ENCODE measurements around the gene GPX5.
"Not testable (repeated sequence)": the region's sequence is repeated elsewhere in the genome, so short reads cannot be mapped to it uniquely, and the experiment has no call there.

GPX5 gene

DNA sequence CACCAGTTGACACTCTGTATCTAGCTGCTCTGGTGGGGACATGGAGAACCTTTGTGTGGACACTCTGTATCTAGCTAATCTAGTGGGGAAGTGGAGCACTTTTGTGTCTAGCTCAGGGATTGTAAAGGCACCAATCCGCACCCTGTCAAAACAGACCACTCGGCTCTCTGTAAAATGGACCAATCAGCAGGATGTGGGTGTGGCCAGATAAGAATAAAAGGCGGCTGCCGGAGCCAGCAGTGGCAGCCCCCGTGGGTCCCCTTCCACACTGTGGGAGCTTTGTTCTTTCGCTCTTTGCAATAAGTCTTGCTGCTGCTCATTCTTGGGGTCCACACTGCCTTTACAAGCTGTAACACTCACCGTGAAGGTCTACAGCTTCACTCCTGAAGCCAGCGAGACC is 13.3 kb upstream of the GPX5 start:
- not testable (repeated sequence) for DNase-seq (ENCODE audit: low read depth, low spot score)

DNA sequence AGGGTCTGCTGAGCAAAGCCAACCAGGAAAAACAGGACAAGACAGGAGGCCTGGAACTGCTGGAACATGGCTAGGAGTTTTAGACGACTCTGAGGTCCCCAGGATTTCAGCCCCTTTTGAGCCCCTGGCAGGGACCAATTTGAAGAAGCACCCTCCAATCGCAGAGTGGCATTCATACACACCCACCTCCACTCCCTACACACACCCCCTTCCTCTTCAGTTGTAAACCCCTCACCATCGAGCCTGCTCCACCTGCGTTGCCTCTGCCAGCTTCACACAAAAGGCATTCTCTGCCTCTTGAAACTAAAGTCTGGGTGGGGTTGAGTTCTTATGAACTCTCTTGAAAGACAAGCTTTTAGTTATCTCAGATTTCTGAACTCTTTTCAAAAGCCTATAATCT is 10.0 kb upstream of the GPX5 start, which contains the start of gene GPX6:
TSS of gene GPX6 (minus strand) at position 118 of the 400 bp plus-strand sequence. CDS start at position 68, 50 bp downstream.
- no peak for DNase-seq (ENCODE audit: low read depth, low spot score)

- DNase-seq (ENCODE audit: low read depth, low spot score) = no peak
These were observed 7.7 kb upstream of the GPX5 start for GRCh38 chr6:28517964-28518363.

DNA sequence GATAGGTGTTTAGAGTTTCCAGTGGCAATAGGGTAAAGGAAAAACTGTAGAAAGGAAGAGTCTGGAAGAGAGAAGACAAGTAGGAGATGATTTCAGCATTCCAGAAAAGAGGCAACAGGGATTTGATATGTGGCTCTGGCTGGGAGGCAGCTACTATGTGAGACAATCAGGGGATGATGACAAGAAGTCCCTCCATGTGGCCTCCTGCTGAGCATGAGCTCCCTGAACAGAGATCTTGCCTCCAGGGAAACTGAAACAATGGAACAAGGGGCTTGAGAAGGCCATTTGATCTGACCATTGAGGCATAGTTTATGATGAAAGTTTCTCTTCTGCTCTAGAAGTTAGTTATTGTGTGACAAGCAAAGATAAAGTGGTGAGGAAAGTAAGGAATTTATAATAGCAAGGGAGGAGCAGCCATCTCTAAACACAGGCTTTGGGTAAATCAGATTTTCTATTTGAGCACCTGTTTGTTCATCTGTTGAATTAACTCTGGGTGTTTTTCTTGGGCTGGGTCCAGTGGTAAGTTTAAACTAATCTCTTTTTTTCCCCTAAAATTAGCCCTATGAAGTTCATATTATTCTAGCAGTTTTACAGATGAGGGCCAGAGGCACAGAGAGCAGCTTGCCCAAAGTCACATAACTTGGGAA is 3.0 kb upstream of the GPX5 start:
- DNase-seq (ENCODE audit: low read depth, low spot score) = no peak

- DNase-seq (ENCODE audit: low read depth, low spot score) = no peak
These were observed 2.4 kb upstream of the GPX5 start for GRCh38 chr6:28523241-28523622.

DNA sequence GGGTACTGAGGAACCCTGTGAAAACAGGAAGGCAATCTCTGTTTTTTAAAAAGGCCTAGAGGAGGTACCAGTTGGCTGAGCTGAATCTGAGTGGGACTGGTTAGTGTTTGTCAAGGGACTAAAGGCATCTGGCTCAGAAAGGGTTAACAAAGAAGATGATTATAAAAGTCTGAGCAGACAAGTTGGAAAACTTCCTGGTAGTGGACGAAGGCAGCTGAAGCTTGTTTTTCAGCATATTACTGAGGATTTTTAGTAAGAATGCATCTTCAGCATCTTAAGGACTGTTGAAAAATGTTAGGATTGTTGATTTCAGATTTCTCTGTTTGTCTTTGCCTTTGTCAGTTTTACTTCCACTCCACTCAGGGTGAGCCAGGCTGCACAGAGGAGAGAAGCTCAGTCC is 5.1 kb downstream of the GPX5 start:
- no peak for DNase-seq (ENCODE audit: low read depth, low spot score)

DNA sequence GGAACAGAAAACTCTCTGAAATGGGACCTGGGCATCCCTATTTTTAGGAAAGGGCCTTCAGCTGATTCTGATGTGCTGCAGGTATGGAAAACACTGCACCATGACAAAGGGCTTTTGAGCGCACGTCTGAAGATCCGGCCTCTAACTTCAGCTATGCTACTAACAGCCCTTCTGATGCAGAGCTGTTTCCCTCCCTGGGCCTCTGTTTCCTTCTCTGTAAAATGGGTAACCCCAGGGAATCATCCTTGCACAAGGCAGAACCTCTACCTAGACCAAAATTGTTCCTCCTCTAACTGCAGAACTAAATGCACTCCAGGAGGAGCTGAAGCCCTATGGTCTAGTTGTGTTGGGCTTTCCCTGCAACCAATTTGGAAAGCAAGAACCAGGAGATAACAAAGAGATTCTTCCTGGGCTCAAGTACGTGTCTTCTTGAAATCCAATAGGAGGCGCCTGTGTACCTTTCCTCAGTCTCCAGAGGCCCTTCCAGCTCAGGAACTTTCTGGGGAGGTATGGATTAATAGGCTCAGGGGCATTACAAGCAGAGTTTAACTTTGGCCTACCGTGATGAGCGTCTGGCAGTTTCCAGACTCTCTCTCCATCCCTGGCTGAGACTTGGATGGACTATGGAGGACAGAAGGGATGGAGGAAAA is 5.9 kb downstream of the GPX5 start:
- no peak for DNase-seq (ENCODE audit: low read depth, low spot score)

- no peak for DNase-seq (ENCODE audit: low read depth, low spot score)
These were observed 8.6 kb downstream of the GPX5 start for GRCh38 chr6:28534306-28534705.

DNA sequence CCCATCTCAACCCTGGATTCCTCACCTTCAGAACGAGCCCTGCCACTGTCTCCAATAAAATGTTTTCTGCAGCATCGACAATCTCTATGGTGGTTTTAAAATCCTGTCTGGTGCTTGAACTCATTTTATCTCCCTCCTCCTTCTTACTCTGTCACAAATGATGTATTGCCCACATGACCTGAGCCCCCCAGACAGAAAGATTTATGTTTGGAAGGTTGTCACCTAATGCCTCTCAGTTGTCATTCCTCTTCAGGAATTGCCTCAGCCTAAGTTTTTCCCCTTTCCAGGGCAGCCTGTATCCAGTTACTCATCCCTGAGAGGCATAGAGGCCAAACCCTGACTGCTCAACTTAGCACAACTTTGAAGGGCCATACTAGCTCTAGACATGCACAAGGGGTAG is 9.2 kb downstream of the GPX5 start:
- DNase-seq (ENCODE audit: low read depth, low spot score) = no peak

DNA sequence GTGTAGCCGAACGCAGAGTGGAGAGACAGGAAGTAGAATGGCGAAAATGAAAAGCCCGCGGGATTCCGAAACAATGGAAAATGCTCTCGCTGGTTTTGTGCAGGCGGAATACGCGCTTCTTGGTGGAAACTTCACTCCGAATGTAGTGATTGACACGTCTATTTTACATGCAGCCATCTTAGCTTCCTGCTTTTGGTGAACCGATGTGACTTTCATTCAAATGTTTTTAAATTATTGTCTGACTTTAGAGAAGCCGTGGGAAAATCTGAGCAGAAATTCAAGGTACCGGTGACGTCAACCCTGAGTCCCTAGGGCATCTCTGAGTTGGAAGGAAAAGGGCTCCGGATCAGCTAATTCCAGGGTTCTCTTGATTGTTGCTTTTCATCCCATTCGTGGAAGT is 11.4 kb downstream of the GPX5 start:
- no peak for DNase-seq (ENCODE audit: low read depth, low spot score)

DNA sequence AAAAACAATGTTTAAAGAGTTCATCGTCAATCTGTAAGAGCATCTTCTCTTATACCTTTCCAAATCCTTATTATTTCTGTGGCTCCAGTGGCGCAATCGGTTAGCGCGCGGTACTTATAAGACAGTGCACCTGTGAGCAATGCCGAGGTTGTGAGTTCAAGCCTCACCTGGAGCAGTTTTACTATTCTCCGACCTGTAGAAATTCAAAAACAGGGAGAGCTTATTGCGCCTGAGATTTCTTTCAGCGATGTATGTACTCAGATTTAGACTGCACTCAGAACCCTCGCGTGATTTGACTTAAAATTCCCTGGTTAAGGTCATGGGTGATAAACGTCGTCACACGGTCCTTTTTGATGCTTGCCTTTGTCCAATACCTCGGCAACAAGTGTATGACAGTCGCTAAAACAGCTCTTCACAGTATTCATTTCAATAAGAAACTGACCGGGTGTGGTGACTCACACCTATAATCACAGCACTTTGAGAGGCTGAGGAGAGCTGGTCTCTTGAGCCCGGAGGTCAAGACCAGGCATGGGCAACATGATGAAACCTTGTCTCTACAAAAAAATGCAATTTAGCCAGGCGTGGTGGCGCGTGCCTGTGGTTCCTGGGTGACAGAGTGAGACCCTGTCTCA is 11.9 kb downstream of the GPX5 start:
- no peak for DNase-seq (ENCODE audit: low read depth, low spot score)

GRCh38 chr6:28541996-28542395 is 16.3 kb downstream of the GPX5 start:
- DNase-seq (ENCODE audit: low read depth, low spot score) = no peak

GRCh38 chr6:28542440-28543296 is 17.0 kb downstream of the GPX5 start:
- no peak for DNase-seq (ENCODE audit: low read depth, low spot score)

DNA sequence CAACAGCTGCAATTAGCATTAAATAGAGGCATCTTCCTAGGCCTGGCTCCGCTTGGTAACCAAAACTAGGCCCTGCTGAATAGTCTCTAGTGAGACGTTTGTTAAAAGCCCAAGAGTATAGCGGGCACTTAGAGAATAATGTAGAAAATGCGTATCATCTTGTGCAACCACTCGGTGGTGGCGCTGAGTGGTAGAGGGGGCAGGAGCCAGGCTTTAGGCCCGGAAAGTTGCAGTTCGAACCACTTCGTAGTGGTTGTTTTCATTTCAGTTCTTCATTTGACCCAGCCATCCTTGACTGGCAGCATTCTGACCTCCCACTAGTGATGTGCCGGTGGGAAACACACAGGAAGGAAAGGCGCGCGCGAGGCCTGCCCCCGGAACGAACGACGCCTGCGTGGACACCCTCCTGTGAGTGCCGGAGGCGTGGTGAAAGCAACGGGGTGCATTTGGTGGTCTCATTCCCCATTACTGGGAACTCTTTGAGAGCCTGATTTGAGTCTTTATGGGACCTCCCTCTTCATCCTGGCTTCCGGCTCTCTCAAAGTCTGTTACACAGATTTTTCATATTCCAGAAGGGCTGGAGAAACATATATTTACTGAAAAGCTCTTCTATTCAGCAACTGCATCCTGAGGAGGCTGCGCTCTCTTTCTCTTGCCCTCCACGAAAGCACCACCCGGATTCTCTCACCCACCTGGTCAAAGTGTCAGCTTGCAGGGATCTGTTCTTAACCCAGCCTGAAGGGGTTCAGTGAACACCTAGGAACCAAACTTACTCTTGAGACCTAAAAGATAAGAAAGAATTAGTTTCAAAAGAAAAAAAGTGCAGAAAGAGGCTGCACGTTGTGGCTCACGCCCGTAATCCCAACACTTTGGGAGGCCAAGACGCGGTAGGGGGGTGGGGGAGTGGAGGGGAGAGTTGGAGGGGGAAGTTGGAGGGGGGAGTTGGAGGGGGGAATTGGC is 18.2 kb downstream of the GPX5 start:
- no peak for DNase-seq (ENCODE audit: low read depth, low spot score)

DNA sequence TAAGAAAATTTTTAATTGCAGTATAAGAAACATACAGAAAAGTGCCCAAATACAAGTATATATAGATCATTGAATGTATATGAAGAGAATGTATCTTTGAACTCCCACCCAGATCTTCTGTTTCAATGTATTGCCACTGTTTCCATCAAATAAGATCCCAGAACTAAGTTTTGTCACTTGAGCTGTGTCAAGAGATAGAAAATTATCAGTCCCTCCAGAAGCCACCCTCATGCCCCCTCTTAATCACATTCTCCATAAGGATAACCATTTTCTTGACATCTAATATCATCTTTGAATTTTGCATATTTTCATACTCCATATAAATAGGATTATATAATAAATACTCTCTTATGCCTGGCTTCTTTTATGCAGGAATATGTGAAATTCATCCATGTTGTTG is 20.3 kb downstream of the GPX5 start:
- DNase-seq (ENCODE audit: low read depth, low spot score) = no peak

- DNase-seq (ENCODE audit: low read depth, low spot score) = not testable (repeated sequence)
These were observed 21.3 kb downstream of the GPX5 start for GRCh38 chr6:28547003-28547402.

DNA sequence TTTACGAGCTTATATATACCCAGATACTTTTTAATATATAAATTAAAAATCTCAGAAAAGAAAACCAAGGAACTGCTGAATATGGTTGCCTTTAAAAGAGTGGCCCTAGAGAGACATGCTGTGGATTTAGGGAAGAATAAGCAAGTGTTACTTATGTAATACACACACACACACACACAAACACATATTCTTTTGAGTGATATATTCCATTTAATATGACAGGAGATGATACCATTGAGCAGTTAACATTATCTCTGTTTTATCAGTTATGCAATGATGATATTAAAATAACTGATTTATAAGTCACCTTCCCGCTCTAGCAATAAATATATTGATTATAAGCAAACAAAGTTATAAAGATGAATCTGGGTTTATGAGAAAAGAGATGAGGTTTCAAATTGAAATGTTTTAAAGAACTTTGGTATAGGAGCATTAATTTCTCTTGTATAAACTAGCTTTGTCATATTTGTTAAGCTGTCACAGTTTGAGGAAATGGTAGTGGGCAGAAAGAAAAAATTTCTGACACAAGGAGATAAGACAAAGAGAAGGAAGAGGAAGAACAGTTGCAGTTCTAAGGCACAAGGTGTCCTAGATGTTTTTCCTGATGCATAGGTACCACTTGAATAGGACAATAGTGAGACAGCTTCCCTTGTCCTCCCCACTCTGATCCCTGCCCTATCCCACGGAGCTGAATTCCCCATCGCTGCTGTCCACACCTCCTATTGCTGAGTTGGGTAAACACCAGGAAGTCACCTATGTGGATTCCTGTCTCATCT is 26.4 kb downstream of the GPX5 start:
- DNase-seq (ENCODE audit: low read depth, low spot score) = no peak

- DNase-seq (ENCODE audit: low read depth, low spot score) = no peak
These were observed 27.8 kb downstream of the GPX5 start for GRCh38 chr6:28553384-28553985.

- DNase-seq (ENCODE audit: low read depth, low spot score) = no peak
These were observed 28.6 kb downstream of the GPX5 start for GRCh38 chr6:28553986-28554881.

Data from activated CD4-positive, CD25-positive, alpha-beta regulatory T cell treated with anti-CD3 and anti-CD28 coated beads, Interleukin-2, amount 50 U/mL, for 16 hours (primary cell).